ENCODE measurements around the gene LRIG2. TPM values are rescaled to one million over a fixed set of nuclear protein-coding genes. Genes with fewer than 3 reads are reported as not detected.
A peak's percentile ranks its signal among the peaks of the same experiment; 100 is the strongest.

The LRIG2 gene
- total and polyA plus RNA-seq, 2 of the 13 experiments (the other 11 are each of a cell fraction or from before 2014, with no cell fraction given): 8.1 to 12.2 TPM

DNA sequence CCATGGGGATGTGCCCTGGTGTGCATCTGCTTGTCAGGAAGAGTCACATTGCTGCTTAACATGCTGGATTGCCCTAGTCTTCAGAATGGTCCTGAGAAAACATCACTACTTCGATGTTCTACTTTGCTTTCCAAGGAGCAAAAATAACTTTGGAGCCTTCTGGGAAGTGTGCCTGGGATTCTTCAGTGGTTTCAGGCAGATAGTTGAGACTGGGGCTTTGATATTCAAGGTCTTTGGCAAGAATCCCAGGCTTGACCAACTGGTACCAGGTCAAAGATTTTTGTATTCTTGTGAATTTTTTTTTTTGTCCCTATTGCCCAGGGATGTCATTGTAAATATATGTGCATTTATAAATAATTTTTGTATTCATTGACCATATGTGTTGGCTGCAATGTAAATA is 51.4 kb downstream of the LRIG2 start:
- Histone ChIP-seq H3K9me3 (ENCODE audit: low read length) (no peaks in the 10 kb centered on the region), H3K9ac (ENCODE audit: insufficient read depth, low read depth, low read length) (no peak overlapping the region), H3K4me3 (replicated peaks in 1 of 3; ENCODE audit: insufficient read depth in 1 of 3, low read depth in 2 of 3, low read length in 3 of 3) (no peak overlapping the region), H3K4me1 (ENCODE audit: insufficient read depth, low read length) (peaks cover 18% of the 10 kb centered on the region), H2AFZ (ENCODE audit: low read length) (no peak overlapping the region), H3K4me2 (ENCODE audit: low read depth, low read length) (no peak overlapping the region), H3K27me3 (ENCODE audit: control insufficient read depth in 1 of 2, insufficient read depth in 2 of 2, low read length in 2 of 2) (no peaks in the 10 kb centered on the region), H4K20me1 (ENCODE audit: insufficient read depth, low read length) (no peaks in the 10 kb centered on the region), H3K27ac (ENCODE audit: extremely low read length, insufficient read depth, low read length) (no peak overlapping the region), H3K36me3 (replicated peaks in 1 of 2; ENCODE audit: control insufficient read depth in 1 of 2, insufficient read depth in 2 of 2, low read length in 2 of 2) (peaks cover 13 to 38% of the 10 kb centered on the region in 2 experiments), H3K79me2 (ENCODE audit: insufficient read depth, low read length) (no peaks in the 10 kb centered on the region)
- no peak for TF ChIP-seq MTF1 (CRISPR knock-in tag; IDR thresholded peaks at IDR 0.05)
- TF ChIP-seq CBFB (CRISPR knock-in tag; IDR thresholded peaks at IDR 0.05): no peak
- TF ChIP-seq ZNF251 (CRISPR knock-in tag; IDR thresholded peaks at IDR 0.05): no peak
- TF ChIP-seq FOXK1 (CRISPR knock-in tag; IDR thresholded peaks at IDR 0.05; ENCODE audit: borderline replicate concordance, low read depth): no peak
- TF ChIP-seq NFRKB (IDR thresholded peaks at IDR 0.05): no peak
- TF ChIP-seq, protein P1, sequence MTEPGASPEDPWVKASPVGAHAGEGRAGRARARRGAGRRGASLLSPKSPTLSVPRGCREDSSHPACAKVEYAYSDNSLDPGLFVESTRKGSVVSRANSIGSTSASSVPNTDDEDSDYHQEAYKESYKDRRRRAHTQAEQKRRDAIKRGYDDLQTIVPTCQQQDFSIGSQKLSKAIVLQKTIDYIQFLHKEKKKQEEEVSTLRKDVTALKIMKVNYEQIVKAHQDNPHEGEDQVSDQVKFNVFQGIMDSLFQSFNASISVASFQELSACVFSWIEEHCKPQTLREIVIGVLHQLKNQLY (CRISPR knock-in tag; IDR thresholded peaks at IDR 0.05): no peak
- TF ChIP-seq, protein P2, sequence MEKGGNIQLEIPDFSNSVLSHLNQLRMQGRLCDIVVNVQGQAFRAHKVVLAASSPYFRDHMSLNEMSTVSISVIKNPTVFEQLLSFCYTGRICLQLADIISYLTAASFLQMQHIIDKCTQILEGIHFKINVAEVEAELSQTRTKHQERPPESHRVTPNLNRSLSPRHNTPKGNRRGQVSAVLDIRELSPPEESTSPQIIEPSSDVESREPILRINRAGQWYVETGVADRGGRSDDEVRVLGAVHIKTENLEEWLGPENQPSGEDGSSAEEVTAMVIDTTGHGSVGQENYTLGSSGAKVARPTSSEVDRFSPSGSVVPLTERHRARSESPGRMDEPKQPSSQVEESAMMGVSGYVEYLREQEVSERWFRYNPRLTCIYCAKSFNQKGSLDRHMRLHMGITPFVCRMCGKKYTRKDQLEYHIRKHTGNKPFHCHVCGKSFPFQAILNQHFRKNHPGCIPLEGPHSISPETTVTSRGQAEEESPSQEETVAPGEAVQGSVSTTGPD (CRISPR knock-in tag; IDR thresholded peaks at IDR 0.05): no peak
- TF ChIP-seq, protein P3, sequence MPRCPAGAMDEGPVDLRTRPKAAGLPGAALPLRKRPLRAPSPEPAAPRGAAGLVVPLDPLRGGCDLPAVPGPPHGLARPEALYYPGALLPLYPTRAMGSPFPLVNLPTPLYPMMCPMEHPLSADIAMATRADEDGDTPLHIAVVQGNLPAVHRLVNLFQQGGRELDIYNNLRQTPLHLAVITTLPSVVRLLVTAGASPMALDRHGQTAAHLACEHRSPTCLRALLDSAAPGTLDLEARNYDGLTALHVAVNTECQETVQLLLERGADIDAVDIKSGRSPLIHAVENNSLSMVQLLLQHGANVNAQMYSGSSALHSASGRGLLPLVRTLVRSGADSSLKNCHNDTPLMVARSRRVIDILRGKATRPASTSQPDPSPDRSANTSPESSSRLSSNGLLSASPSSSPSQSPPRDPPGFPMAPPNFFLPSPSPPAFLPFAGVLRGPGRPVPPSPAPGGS (CRISPR knock-in tag; IDR thresholded peaks at IDR 0.05): no peak
- TF ChIP-seq RAD21 (CRISPR knock-in tag; IDR thresholded peaks at IDR 0.05): no peak
- TF ChIP-seq PAF1 (CRISPR knock-in tag; IDR thresholded peaks at IDR 0.05): no peak
- TF ChIP-seq, protein P4, sequence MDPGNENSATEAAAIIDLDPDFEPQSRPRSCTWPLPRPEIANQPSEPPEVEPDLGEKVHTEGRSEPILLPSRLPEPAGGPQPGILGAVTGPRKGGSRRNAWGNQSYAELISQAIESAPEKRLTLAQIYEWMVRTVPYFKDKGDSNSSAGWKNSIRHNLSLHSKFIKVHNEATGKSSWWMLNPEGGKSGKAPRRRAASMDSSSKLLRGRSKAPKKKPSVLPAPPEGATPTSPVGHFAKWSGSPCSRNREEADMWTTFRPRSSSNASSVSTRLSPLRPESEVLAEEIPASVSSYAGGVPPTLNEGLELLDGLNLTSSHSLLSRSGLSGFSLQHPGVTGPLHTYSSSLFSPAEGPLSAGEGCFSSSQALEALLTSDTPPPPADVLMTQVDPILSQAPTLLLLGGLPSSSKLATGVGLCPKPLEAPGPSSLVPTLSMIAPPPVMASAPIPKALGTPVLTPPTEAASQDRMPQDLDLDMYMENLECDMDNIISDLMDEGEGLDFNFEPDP (CRISPR knock-in tag; conservative IDR thresholded peaks at IDR 0.05): no peak
- no peak for TF ChIP-seq NR2F2 (IDR thresholded peaks at IDR 0.05; ENCODE audit: borderline replicate concordance, low read depth)
- TF ChIP-seq, protein P5, sequence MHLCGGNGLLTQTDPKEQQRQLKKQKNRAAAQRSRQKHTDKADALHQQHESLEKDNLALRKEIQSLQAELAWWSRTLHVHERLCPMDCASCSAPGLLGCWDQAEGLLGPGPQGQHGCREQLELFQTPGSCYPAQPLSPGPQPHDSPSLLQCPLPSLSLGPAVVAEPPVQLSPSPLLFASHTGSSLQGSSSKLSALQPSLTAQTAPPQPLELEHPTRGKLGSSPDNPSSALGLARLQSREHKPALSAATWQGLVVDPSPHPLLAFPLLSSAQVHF (CRISPR knock-in tag; IDR thresholded peaks at IDR 0.05): no peak
- no peak for TF ChIP-seq CAMTA2 (CRISPR knock-in tag; IDR thresholded peaks at IDR 0.05; ENCODE audit: borderline replicate concordance)
- TF ChIP-seq MIXL1 (CRISPR knock-in tag; IDR thresholded peaks at IDR 0.05): no peak
- no peak for TF ChIP-seq HNF4G (IDR thresholded peaks at IDR 0.05; ENCODE audit: borderline replicate concordance, low read depth, low read length)
- no peak for TF ChIP-seq HNF4G (CRISPR knock-in tag; IDR thresholded peaks at IDR 0.05; ENCODE audit: borderline replicate concordance, low read depth)
- ChIA-PET CTCF (ENCODE audit: low intra/inter-chr PET ratio, low total read pairs) (no interaction called here), POLR2A (no interaction called here)
- DNase-seq (ENCODE audit: low spot score) (no peak), FAIRE-seq (no peak), ATAC-seq (no peak)
- intact Hi-C loops (cut with micrococcal nuclease; ENCODE audit: unreplicated experiment): no loop called here
- BruUV-seq (replicated peaks): TSS peak; percentile 14
- 67% methylated on average over 1 of the region's 1 CpG for WGBS (ENCODE audit: low lambda C conversion rate)
- in situ Hi-C loops (cut with HindIII; ENCODE audit: extremely low pct_ligation_motif_present, low pct_unique_long_range_greater_than_20kb): no loop called here

Data from HepG2 (cell line).